HG02885 (cell line): ENCODE results near the gene DGKB.

Source experiments
- ATAC-seq: cut with Tn5 transposase; IDR thresholded peaks from one replicate; pipeline ENCODE4 v1.9.1; 2021; ENCODE audit warnings: mild to moderate bottlenecking; ENCODE audit not compliant: unreplicated experiment, poor library complexity

DGKB gene

DNA sequence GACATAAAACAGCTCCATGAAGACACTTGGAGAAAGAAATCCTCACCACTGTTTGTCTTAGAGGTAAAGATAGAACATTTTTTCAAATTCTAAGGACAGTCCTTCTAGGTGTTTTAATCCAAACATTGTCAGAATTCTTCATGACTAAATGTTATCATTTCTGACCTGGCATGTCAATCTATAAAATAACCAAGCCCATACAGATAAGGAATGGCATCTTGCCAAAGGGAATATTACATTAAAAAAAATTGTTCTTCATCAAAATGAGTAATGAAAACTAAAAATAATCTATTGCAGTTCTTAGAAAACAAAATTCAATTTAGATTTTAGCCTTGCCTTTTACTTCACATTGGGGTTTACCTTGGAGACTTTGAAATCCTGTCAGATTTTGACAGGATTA is 33.6 kb downstream of the DGKB start:
- ATAC-seq: no peak

DNA sequence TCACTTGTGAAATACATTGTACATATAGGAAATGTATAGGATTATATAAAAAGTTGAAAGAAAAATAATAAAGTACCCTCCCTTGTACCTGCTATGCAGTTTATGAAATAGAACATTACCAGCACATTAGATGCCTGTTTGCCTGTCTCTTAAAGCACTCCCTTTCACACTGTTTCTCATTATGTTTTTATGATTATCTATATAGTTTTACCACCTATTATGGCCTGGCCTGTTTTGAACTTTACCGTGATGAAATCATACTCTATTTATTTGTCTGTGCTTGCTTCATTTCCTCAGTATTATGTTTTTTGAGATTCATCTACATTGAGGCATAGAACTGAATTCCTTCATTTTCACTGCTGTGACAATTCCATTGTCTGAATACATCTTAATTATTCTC is 41.1 kb downstream of the DGKB start:
- no peak for ATAC-seq

DNA sequence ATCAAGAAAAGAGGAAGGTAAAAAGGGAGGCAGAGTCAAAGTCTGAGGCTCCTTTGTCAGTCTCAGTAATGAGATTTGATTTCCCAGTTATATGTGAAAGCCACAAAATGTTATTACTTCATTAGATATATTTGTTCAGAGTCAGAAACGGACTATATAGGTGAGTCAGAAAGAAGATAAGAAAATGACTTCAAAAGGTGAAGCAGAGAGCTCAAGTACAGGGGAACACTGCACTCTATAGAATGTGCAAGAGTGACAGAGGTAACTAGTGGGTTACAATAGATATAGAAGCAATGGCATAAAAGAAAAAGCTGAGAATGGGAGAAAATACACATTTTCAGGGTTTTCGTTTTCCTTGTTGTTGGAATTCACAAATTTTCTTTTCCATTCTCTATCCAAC is 43.3 kb downstream of the DGKB start:
- no peak for ATAC-seq

DNA sequence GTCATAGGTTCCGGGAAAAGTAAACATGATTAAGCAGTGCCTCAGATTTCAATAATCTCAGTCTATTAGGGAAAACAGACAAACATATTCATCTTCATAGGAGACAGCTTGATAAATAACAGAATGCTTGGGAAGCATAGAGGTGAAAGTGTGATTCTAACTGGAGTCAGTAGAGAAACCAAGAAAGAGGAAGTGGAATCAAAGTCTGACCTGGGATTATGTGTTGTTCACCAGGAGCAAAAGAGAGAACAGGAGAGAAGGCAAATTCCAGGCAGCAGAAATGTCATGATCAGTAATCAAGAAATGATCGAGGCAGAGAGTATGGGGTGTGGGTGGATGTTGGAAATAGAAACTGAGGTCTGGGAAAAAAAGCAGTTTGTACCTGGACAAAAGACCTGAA is 43.7 kb downstream of the DGKB start:
- no peak for ATAC-seq

DNA sequence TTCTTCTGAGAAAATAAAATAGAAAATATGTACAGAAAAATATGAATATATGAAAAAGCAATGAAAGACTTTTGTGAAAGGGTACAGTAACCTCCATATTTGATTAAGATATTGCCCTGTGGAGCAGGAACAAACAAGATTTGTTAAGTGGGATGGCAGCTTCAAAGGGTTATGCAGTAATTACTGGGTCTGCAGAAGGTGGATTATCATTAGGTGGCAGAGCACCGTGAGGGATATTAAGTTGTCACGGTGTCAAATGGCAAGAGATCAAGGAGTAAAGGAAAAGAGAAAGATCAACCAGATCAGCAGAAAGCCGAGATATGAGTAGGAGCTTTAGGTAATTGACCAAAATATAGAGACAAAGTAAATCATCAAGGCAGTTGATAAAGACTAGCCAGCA is 44.1 kb downstream of the DGKB start:
- ATAC-seq: no peak

DNA sequence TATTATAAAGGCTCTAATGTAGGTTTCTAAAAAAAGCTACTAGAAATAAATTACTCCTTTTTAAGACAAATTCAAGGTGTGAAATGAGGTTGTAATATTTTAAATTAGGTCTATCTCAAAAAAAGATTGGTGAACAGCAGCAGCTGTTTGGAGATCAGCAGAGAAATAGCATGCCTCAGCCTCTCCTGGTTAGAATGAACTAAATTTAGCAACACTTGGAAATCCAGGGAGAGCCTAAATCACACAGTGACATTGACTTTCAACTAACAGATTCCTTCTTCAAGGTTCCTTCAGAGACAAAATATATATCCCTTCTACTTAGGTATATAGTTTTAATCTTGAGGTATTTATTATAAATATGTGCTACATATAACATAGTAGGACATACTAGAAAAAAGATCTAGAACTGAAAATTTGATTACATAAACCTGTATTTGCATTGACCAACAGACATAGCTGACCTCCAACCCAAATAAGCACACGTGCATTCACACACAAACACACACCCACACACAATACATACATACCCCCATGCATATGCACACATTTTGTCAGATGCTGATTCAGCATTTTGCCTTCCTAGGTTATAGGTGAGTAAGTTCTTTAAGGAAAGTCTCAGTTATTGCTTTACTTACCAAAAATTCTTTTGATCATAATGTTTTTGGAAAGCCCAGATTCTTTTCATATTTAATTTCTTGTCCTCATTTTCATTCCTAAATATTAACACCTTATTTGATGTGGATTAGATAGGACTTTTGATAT is 47.3 kb downstream of the DGKB start:
- ATAC-seq: no peak

DNA sequence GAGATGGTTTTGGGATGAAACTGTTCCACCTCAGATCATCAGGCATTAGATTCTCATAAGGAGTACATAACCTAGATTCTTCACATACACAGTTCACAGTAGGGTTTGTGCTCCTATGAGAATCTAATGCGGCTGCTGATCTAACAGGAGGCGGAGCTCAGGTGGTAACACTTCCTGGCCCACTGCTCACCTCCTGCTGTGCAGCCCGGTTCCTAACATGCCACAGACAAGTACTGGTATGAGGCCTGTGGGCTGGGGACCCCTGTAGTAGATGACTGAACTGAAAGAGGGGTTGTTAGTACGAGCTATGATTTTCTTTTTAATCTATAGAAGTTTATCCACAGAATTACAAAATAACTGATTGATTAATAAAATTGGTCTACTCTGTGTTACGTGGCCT is 48.1 kb downstream of the DGKB start:
- ATAC-seq: no peak

DNA sequence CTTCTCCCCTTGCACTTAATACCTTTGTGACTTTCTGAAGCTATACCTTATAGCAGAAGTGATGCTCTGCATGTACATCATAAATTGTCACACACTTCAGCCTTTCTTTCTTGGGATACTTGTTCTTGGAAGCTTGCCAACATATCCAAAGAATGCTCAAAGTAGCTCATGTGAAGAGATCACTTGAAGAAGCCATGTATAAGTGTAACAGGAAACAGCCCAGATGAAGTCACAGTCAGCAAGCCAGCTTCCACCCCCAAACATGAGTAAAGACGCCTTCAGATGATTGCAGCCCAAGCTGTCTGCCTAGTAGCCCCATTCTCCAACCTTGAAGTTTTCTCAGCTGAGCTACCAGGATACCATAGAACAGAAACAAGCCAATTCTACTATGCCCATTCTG is 50.9 kb downstream of the DGKB start:
- ATAC-seq: no peak

DNA sequence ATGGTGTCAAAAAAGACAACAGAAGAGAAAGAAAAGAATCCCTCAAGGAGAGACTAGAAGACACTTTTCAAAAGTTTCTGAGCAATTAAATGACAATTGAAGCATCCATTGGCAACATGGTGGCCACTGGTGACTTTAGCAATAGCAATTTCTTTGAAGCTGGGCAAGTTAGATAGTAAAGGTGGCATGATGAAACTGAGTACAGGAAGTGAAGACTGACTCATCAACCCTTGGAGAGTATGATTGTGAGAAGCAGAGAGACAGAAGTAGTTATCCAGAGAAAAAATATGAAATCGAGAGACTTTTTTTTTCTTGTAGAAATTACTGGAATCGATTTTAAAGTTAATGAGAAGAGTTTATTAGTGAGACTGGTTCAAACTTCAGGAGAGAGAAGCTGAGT is 52.5 kb downstream of the DGKB start:
- ATAC-seq: no peak

DNA sequence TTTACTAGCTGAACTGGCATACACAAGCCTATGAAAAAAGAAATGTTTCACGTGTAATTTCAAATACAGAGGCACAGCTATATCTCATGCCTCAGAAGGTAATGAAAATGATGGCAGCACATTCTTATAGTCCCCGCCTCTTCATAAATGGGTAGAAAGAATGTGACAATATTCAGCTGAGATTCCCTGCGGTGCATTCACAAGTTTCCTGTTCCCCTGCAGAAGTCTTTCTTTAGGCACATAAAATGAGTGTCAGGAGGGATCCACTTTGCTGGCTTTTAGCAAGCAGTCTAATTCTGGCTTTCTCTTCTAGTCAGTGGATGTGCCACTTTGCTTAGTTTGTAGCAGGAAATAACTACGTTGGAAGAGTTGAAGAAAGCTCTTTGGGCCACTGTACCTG is 56.1 kb downstream of the DGKB start:
- no peak for ATAC-seq

DNA sequence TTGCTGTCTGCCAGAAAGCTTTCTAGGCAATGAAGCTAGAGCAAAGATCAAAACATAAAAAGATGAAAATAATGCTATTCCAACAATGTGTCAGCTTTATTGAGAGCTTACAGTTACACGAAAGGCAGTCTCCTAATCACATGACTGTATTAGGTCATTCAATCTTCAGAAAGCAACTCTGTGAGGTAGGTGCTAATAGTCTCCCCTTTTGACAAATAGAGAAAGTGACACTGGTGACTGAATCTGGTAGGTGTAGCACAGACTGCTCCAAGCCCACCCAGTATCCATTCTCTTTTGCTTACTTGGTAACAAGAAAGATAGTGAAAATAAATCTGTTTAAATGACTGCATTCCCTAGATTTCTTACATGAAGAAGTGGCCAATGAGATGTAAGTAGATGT is 58.8 kb downstream of the DGKB start:
- no peak for ATAC-seq

DNA sequence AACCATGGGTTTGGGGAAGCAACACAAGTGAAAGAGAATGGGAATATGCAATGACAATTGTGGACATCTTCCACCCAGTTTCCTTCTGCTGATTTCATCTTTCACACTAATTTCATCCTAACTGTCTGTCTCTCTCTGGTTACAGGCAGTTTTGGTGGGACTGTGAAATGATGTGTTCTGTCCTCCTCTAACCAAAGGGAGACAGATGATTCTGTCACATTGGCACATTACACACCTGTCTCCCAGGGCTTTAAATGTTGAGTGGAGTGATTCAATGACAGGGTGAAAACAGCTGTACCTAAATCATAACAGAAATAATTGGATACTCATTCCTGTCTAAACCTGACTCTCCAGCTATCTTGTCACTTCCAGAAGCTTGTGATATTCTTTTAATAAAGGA is 60.0 kb downstream of the DGKB start:
- no peak for ATAC-seq

DNA sequence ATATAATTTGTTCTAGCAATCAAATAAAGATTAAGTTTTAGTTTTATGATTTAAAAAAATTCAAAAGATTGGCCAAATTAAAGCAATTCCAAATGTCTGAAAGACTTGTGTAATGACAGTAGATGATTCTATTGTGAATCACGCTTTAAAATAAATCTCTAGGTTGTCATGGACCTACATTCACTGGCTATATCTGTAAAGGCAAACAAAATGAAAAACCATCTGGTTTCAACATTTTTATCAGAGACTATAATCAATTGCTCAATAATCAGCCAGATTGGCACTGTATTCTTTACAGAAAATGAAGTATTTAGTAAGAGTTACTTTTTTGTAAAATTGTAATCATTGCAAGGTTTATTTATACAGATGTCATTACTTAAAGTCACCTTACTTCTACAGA is 60.7 kb downstream of the DGKB start:
- no peak for ATAC-seq

DNA sequence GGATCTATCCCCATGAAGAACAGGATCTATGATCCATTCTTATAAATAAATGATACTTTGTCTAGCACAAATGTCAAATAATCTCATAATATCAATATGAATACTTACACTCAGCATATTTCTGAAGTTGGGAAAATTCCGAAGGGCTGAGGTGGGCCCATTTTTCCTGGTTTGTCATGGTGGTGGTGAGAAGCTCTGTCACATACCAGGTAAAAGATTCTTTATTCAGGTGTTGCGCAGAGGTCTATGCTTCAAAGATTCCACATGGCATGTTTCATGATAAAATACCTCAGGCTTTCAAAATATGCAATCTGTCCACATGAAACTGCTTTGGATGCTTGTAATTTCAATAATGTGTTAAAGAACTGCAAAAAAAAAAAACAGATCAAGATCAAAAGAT is 61.5 kb downstream of the DGKB start:
- no peak for ATAC-seq

DNA sequence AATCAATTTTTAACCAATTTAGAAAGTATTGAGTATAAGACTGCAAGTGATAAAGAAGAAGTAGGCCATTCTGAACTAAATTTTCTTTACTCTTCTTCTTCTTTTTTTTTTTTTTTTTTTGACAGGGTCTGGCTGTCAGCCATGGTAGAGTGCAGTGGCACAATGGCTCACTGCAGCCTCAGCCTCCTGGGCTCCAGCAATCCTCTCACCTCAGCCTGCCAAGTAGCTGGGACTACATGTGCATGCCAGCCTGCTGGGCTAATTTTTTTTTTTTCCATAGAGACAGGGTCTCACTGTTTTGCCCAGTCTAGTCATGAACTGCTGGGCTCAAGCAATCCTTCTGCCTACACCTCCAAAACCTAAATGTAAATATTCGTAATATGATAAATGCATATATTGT is 63.2 kb downstream of the DGKB start:
- no peak for ATAC-seq

DNA sequence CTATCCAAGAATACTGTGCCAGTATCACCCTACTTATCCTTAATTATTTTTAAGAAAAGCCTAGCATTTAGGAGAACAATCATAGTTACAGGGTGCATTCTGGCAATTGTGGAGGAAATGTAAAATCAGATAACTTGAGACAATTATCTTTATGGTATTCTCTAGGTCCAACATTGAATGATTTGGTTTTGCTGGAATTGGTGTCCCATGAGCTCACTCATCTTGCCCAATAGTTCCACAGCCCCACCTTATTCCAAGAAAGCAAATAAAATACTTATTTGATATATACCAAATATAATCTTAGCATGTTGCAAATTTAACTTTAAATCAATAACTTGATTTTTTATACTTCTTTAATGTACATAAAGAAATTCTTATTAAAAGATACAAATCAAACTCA is 65.3 kb downstream of the DGKB start:
- ATAC-seq: no peak

DNA sequence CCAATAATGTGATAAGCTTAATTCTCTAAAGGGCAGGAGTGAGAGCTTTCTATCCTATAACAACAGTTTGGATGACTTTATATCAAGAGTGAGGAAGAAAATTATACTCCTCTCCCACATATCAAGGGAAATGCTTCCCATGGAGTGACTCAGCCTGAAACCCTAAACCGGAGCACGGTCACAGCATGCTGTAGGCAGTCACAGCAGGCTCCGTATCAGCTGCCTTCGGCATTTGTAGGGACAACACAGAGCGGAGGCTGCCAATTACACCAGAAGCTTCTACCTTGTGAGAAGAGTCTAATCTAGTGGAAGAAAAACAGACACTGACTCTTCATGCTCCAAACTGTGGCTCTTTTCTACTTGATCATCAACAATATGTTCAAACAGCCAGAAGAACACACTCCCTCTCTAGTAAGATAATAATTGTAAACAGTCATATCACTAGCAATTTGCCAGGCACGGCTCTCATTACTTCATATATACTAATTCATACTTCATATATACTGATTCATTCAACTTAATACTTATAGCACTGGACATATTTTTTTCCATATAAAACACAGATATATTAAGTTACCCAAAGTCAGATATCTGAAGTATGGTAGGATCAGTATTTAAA is 65.9 kb downstream of the DGKB start:
- no peak for ATAC-seq

DNA sequence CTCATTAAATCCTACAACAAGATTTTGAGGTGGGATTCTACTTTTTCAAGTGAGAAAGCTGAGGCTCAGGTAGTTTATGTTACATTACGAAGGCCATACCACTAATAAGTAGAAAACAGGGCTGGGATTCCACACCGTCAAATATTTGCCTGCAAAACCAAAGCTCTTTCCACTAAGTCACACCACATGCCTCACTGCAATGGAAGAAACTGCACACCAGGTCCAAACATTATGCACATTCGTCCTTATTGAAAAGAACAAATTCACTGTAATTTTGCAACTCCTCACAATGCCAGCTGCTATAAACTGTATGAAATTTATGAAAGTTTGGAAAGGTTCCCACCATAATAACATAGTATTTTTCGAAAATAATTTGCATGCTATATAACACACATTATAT is 66.5 kb downstream of the DGKB start:
- ATAC-seq: no peak

DNA sequence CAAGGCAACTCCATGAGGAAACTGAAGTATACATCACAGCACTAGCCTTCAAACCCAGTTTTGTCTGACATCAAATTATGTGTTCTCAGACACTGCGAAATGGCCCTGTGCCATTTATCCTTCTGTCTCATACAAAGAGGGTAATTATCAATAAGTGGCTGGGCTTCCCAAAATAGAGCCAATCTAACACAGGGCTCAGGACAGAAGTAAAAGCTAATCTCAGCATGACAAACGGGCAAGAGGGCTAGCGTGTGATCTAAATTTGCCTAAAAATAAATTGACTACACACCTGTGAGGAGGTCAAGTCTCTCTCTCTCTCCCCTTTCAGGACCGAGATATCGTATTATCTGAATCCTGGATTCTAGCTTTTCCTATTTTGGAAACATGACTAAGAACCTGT is 67.2 kb downstream of the DGKB start:
- ATAC-seq: no peak

DNA sequence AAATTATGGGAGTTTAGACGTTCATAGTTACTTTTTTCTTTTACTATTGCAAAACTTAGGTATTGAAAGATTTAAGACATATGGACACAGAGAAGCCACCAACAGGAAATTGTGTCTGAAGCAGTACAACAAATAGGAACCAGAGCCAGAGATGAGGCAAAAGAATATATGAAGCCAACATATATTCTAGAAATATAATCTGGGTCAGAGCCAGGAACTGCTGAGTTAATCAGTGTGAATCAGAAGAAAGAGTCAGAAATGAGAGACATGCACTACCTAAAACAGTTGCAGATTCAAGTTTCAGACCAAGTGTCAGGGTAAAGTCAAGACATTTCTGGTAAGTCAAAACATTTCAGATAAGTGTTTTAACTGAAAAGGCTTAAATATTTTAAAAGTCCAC is 67.7 kb downstream of the DGKB start:
- ATAC-seq: no peak

DNA sequence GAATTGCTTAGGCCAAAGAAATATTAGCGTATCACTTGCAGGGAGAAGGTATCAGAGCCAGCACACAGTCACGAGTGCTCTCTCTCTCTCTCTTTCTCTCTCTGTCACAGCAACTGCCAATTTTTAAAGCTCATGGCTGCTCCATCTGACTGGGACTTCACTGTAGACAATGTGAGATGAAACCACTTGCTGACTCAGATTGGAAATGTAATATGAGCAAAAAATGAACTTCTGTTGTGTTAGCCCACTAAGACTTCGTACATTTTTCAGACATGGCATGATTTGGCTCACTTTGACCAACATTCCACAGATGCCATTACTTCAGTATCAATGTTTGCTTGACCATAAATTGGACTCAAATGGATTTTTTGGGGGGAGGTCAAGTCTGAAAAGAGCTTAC is 68.1 kb downstream of the DGKB start:
- ATAC-seq: no peak

DNA sequence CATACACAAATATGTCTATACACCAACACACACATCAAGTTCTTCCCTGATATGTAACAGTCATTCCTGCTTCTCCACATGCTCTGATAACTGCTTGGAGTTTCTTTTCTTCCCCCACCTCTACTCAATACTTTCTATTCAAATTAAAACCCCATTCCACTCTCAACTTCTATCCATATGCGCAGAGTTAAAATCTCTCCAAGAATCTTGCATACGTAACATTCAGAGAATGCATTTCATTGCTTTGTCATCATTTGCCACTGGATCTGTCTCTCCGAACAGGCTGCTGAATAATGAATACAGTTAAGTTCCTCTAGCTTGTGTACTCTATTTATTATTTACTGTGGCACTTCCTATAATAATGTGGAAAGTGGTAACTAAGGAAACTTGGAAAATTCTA is 68.8 kb downstream of the DGKB start:
- no peak for ATAC-seq
